ENCODE results near the gene NEK6. TPM values are rescaled to one million over a fixed set of nuclear protein-coding genes. Genes with fewer than 3 reads are reported as not detected.

NEK6 gene
- total RNA-seq, 1 donor from 2014 or later, result 14.7 TPM

- no peak for DNase-seq (ENCODE audit: low read depth)
Observed at GRCh38 chr9:124356745-124357390, 99.1 kb downstream of the NEK6 start.

DNA sequence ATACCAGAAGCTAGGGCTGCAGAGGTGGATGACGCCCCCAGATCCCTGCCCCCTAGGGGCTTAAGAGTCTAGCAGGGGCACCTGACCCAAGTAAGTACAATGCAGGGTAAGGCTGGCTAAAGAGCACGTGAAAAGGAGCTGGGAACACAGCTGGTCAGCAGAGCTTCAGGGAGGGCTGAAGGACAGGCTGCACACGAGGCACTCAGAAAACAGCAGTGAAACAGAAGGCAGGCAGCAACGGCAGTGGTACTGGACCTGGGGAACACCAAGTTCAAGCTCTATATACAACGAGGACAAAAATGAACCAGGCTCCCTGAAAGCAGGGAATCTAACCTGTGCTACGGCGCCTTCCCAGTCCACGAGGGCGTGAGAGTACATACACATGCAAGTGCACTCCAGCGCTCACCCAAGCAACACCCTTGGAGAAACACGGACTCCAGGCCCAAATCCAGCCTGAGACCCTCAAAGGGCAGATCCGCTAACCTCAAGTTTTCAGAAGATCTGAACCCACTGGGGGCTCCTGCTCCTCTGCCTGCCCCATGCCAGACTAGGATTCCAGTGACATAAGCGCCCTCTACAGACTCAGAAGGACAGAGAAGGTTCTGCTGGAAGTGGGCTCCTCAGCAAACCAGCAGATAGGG is 100.1 kb downstream of the NEK6 start:
- H3K27me3 ChIP-seq (ENCODE audit: control insufficient read depth, insufficient read depth, low read length), result no peaks in the 10 kb centered on the region
- TF ChIP-seq CTCF (IDR thresholded peaks at IDR 0.05; ENCODE audit: insufficient read depth, low read length, severe bottlenecking), result peak; percentile 5
- no peak for FAIRE-seq
- DNase-seq (ENCODE audit: low read depth), result no peak
- H3K36me3 ChIP-seq (ENCODE audit: control insufficient read depth, insufficient read depth, low read length), result peaks cover 26% of the 10 kb centered on the region
- no peak overlapping the region for H3K4me3 ChIP-seq (ENCODE audit: low read depth, low read length)

More at GRCh38 chr9:124356745-124357390, 99.1 kb downstream of the NEK6 start:
- no peak for FAIRE-seq
- Histone ChIP-seq H3K27me3 (ENCODE audit: control insufficient read depth, insufficient read depth, low read length) (no peaks in the 10 kb centered on the region), H3K4me3 (ENCODE audit: low read depth, low read length) (no peak overlapping the region), H3K36me3 (ENCODE audit: control insufficient read depth, insufficient read depth, low read length) (peaks cover 27% of the 10 kb centered on the region)
- no peak for TF ChIP-seq CTCF (IDR thresholded peaks at IDR 0.05; ENCODE audit: insufficient read depth, low read length, severe bottlenecking)

GRCh38 chr9:124358631-124359030 is 100.9 kb downstream of the NEK6 start:
- Histone ChIP-seq H3K27me3 (ENCODE audit: control insufficient read depth, insufficient read depth, low read length) (no peaks in the 10 kb centered on the region), H3K4me3 (ENCODE audit: low read depth, low read length) (no peak overlapping the region), H3K36me3 (ENCODE audit: control insufficient read depth, insufficient read depth, low read length) (peaks cover 18% of the 10 kb centered on the region)
- DNase-seq (ENCODE audit: low read depth) (no peak), FAIRE-seq (no peak)
- no peak for TF ChIP-seq CTCF (IDR thresholded peaks at IDR 0.05; ENCODE audit: insufficient read depth, low read length, severe bottlenecking)

GRCh38 chr9:124359426-124359825 is 101.7 kb downstream of the NEK6 start:
- DNase-seq (ENCODE audit: low read depth), result no peak
- Histone ChIP-seq H3K27me3 (ENCODE audit: control insufficient read depth, insufficient read depth, low read length) (no peaks in the 10 kb centered on the region), H3K36me3 (ENCODE audit: control insufficient read depth, insufficient read depth, low read length) (peaks cover 15% of the 10 kb centered on the region), H3K4me3 (ENCODE audit: low read depth, low read length) (no peak overlapping the region)
- FAIRE-seq, result no peak
- TF ChIP-seq CTCF (IDR thresholded peaks at IDR 0.05; ENCODE audit: insufficient read depth, low read length, severe bottlenecking), result no peak

DNA sequence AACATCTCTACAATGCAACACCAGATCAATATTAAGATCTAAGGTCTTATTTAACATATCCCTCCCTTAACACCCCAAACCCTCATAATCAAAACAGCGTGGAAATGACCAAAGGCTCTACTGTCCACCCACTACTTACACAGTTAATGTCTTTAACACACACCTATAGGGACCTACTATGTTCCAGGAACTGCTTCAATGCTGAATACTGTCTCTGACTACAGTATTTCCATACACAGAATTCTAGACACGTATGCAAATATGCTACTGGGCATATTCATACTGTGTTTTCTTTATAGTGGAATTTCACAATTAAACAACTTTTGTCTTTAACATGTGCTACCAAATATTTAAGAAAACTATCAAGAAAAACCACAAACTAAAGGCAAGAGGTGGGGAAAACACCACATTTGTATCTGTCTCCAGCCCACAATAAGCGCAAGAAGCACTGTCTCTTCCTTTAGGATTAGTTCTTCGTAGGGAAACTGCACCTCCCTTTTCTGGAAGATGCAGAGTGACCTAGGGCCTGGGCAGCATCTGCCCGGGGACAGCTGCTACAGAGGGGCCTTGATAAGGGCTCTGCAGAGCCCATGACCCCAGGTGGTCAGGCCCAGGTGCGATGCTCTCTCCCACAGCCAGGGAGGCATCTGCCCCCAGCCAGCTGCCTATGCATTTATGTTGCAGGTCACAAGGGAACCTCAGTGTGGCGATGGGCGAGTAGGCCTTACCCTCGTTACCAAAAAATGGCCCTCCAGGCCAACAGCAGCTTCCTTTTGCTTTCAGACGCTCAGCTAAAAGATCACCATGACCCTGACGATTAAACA is 102.3 kb downstream of the NEK6 start:
- no peaks in the 10 kb centered on the region for H3K27me3 ChIP-seq (ENCODE audit: control insufficient read depth, insufficient read depth, low read length)
- FAIRE-seq, result no peak

More for the DNA sequence above, 102.3 kb downstream of the NEK6 start:
- Histone ChIP-seq H3K36me3 (ENCODE audit: control insufficient read depth, insufficient read depth, low read length) (peaks cover 15% of the 10 kb centered on the region), H3K4me3 (ENCODE audit: low read depth, low read length) (no peak overlapping the region)
- DNase-seq (ENCODE audit: low read depth), result no peak
- no peak for TF ChIP-seq CTCF (IDR thresholded peaks at IDR 0.05; ENCODE audit: insufficient read depth, low read length, severe bottlenecking)
